Activated CD8-positive, alpha-beta memory T cell treated with anti-CD3 and anti-CD28 coated beads for 48 hours (primary cell): ENCODE data around the gene GIT2.
A peak's percentile ranks its signal among the peaks of the same experiment; 100 is the strongest.
"Not testable (repeated sequence)": the region's sequence is repeated elsewhere in the genome, so short reads cannot be mapped to it uniquely, and the experiment has no call there.

ENCODE experiments used
- DNase-seq, 3 experiments: peaks; one replicate each; pipeline ENCODE4 v3.0.0-alpha.2; 2020; ENCODE audit warnings: low read depth in 2 of 3, low spot score in 2 of 3

GIT2 gene, protein sequence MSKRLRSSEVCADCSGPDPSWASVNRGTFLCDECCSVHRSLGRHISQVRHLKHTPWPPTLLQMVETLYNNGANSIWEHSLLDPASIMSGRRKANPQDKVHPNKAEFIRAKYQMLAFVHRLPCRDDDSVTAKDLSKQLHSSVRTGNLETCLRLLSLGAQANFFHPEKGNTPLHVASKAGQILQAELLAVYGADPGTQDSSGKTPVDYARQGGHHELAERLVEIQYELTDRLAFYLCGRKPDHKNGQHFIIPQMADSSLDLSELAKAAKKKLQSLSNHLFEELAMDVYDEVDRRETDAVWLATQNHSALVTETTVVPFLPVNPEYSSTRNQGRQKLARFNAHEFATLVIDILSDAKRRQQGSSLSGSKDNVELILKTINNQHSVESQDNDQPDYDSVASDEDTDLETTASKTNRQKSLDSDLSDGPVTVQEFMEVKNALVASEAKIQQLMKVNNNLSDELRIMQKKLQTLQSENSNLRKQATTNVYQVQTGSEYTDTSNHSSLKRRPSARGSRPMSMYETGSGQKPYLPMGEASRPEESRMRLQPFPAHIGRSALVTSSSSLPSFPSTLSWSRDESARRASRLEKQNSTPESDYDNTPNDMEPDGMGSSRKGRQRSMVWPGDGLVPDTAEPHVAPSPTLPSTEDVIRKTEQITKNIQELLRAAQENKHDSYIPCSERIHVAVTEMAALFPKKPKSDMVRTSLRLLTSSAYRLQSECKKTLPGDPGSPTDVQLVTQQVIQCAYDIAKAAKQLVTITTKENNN

DNA sequence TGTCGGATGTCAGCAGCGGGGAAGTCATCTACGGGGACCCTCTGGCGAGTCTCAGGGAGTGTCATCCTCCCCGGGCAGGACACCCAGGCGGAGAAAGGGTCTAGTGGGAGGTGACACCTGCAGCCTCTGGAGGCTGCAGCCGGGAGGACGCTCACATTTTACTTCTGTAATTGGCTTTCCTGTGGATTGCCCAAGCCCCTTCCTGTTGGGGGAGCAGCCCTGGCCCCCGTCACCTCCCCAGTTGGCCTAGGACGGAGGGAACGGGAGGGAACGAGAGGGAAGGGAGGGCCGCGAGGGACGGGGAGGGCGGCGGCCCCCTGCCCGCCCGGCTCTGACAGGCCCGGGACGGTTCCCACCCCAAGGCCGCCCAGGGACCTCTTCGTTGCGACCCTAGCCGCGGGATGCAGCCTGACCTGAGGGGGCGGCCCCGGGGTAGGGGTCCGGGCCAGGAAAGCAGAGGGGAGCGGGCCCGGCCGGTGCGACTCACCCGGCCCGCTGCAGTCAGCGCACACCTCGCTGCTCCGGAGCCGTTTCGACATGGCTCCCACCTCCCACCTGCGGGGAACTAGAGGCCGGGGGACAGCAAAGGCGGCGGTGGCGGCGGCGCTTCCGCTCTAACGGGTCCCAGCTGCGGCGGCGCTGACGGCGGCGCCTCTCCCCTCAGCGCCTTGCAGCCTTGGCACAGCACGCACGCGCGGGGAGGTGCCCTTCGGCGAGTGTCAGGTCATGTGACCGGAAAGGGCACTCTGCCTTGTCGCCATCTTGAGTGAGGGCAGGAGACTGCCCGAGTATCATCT is at the start of gene GIT2:
Gene GIT2 (minus strand): TSS at position 683 of the 797 bp plus-strand sequence. CDS start 144 bp downstream, at position 539.
- peak; percentile 75 to 90 (median 89) for DNase-seq

DNA sequence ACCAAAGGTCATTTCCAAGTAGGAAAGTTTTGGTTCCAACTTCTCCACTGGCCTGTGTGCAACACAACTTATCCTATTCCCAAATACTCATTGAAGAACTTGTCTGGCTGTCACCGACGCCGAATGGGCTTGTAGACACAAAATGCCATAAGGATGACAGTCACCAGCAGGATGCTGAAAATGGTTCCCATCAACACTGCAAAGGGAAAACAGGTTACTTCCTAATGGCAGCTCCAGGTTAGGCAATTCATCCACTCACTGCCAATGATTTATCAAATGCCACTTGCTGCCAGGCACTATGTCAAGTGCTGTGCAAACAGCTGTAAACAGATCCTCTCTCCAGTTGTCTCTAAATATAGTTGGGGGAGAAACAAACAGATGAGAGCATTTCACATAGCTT is 46.1 kb upstream of the GIT2 start:
- no peak for DNase-seq

DNA sequence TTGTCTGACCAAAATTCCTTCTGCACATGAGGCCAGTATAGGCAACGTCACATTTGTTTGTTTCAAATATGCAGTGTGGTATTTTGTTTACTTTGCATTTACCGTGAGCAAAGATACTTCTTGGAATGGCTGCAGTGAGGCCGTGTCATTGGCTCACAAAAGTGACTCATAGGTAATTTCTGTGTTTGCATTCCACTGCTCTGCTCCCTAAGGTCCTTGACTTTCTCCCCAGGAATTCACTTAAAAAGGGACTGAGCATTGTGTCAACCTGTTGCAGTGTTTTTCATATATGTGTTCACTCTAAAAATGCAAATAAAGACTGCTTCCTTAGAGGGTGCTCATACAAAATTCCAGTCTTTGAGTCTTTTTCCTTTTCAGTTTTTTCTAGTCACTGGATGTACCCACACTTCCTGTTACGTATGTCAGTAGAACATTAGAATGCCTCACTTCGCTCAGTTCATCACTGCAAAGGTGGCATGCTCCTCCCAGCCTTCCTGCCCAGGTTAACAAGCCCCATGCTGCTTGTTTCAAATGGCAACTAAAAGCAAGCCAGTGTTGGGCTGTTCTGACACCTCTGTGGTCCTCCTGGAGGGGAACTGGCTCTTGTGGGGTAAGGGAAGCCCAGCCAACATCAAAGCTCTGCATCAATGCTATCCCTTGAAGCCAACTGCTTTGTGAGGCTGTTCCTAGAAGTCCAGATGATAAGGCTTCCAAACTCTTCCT is 43.1 kb upstream of the GIT2 start:
- no peak for DNase-seq

DNA sequence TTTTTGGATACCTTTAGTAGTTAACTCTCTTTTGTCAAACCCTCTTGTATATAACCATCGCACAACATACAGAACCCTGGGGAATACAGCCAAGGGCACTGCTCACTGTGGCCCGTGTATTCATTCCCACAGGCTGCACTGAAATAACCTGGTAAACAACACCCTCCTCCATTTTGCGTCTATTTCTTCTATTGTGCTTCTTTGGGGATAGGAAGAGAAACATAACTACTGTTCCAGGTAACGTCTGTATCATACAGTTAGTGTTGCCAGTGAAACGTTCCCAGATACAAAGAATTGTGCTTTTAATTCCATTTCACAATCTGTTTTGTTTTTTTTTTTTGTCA is 42.5 kb upstream of the GIT2 start:
- no peak for DNase-seq

DNA sequence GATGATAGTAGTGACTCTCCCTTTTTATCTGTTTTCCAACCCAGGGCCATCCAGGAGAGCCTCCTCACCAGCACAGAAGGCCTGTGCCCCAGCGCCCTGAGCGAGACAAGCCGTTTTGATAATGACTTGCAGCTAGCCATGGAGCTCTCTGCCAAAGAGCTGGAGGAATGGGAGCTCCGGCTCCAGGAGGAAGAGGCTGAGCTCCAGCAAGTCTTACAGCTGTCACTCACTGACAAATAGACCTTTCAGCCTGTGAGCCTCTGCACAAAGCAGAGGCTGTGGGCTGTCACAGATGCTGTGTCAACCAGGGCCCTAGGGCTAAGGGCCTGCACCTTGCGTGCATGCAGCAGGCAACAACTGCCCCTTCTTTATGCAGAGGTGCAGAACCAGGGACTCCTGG is 41.1 kb upstream of the GIT2 start:
- no peak for DNase-seq

DNA sequence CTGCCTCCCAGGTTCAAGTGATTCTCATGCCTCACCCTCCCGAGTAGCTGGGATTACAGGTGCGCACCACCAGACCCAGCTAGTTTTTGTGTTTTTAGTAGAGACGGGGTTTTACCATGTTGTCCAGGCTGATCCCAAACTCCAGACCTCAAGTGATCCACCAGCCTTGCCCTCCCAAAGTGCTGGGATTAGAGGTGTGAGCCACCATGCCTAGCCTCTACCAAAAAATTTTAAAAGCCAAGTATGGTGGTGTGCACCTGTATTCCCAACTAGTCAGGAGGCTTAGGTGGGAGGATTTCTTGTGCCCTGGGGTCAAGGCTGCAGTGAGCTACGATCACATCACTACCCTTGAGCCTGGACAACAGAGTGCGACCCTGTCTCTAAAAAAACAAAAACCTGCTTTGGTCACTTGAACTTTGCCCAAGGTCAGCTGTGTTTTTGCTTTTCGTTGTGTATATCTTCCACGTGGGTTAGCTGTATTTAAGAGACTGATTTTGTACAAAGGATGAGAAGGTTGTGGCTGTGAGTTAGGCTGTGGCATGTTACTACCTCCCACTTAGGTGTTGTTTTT is 39.5 kb upstream of the GIT2 start:
- no peak for DNase-seq

DNA sequence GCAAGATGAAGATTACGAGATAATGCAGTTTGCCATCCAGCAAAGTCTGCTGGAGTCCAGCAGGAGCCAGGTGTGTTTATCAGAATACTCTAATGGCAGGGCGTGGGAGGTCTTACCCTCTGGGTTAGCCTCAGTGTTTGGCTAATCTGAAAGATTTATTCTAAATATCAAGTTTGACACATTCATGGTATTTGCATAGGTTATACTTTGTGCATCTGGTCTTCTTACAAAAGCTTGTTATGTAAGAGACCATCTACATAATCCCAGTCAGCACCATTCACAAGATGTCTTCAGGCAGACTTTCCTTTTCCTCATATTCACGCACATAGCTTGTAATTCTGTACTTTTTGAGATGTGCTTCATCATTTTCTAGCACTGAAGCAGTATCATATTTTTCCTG is 37.7 kb upstream of the GIT2 start:
- DNase-seq = no peak

DNA sequence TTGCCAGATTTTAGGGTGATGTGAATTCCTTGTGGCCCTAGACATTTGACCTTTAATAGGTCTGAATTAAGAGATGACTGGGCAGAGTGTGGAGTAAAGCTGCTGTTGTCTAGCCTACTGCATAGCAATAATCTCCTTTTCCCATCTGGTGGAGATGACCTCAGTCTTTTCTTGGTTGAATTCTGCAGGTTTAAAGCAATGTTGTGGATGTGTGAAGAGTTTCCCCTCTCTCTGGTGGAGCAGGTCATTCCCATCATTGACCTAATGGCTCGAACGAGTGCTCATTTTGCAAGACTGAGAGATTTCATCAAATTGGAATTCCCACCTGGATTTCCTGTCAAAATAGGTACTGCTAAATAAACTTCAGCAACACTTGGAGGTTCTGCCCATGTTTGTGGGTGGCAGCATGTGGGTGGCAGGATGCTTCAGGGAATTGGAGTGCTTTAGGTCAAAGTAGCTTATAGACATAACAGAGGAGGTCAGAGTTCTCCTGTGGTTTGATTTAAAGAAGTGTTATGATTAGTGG is 33.2 kb upstream of the GIT2 start:
- no peak for DNase-seq

DNA sequence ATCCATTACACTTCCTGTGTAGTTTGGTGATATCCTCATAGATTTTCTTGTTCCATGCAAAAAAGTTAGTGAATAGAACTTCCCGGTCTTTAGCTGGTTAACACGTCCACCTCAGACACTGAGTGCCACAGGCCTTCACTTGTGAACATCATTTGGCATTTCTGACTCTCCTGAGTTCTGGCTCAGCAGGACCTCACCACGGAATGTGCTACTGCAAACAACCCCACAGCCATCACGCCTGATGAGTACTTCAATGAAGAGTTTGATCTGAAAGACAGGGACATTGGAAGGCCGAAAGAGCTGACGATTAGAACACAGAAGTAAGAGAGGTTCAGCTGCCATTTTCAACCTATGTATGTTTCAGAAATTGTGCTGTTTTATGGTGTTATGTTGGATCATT is 32.2 kb upstream of the GIT2 start:
- no peak for DNase-seq

DNA sequence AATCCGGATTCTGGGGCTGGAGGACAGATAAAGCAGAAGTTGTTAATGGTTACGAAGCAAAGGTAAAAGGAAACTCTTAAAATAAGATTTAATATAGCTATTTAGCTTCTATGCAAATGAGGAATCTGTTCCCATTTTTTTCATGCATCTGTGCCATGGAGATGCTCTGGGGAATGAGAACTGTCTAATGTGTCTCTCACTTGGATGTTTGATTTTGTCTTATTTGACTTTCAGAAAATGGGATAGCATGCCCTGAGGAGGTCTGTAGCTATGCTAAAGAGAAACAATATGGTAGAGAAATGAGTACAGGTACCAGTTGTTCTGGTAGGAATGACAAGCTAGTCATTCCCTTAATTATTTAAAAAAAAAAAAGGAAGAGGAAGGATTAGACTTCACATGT is 27.9 kb upstream of the GIT2 start:
- DNase-seq = no peak

DNA sequence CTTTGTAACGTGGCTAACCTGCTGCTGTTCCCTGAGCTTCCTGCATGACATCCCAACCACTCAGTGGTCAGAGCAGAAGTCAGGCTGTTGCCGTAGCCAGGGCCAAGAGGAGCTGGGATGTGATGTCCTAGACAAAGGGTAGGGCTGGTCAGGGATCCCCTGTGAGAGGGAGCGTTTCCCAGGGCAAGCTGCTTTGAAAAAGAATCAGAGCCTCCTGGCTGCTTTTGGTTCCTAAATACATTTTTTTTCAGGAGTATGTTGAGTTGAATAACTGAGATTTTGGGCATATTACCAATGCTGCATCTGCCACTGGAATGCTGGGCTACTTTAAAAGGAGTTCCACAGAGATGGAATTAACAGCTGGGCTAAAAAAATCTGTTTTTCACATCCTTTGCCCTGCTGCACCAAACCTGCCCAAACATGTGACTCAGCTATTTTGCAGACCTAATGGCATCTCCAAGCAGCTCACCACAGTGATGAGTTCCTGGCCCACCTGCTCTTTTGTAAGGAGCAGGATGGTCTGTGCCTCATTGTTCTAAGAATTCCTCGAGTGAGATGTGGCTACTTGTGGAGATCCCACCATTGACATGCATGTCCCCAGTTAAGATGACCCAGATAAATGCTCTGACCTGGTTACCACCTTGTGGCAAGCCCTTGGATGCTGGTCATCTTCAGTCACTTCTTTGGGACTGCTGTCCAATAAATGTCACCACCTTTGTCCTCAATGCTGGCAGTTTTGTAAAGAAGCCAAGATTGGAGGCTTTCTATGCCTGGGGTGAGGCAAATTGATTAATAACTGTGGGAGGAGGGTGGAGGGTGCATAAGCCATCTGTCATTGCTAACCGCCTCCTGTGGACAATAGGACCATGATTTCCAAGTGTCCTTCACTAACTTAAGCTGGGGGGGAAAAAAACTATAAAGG is 27.2 kb upstream of the GIT2 start:
- DNase-seq = no peak

DNA sequence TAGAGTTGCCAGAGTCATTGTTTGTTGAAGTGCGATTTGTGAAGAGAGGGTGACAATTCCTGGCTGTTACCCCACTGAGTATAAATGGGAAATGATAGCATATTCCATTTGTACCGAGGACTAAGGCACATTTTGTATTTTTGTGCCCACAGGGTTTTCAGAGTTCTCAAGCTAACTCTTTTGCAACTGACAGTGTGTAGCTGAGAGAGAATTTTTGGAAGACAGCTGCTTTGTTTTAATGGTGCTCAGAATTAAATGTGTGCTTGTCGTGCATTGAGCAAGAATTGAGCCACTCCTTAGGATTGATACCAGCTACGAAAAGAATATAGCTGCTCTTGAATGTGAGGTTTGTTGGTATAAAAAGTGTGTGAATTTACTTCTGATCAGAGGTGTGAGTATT is 24.8 kb upstream of the GIT2 start:
- no peak for DNase-seq

DNA sequence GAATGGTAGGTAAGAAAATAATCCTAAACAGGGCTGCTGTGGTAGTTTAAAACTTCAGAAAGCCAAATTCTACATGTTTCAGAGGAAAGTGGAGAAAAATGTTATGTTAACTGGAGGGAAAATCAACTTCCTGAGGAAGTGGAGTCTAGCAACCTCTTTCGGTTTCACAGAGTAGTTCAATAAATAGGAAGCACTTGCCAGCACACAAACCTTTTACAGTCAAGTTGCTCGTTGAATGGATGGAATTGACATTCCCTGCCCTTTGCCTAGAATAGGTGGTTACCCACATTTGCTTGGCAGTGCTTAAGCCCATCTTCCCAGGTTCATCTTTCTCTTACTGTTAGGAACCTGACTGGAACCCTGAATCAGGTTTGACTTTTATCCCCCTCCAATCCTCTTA is 19.0 kb upstream of the GIT2 start:
- DNase-seq = no peak

DNA sequence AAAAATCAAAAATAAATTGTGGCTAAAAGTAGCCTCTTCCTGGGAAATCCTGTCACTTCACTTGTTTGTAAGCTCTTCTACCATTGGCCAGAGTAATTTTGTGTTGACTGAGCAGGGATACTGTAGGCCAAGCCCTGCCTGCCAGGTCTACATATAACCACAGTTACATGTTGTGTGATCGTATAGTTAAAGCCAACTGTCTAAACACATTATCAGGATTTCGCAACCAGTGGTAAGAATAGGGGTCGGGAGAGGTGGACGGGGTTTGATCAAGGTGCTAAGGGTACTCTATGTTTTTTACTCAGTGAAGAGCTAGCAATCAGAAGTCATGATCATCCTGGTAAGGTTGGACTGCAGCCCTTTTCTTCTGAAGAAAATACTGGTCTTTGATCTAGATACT is 16.5 kb upstream of the GIT2 start:
- DNase-seq = no peak

DNA sequence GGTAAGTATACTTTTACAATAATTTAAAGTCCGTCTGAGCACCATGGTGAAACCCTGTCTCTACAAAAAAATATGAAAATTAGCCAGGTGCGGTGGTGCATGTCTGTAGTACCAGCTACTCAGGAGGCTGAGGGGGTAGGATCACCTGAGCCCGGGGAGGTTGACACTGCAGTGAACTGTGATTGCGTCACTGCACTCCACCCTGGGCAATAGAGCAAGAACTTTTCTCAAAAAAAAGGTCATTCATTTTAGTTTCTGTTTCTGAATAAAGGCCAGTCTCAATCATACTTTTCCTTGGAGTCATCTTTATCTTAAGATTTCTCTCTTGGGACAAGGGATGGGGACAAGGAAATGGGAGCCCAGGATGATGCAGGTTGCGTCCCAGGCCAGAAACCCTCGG is 16.0 kb upstream of the GIT2 start:
- no peak for DNase-seq

DNA sequence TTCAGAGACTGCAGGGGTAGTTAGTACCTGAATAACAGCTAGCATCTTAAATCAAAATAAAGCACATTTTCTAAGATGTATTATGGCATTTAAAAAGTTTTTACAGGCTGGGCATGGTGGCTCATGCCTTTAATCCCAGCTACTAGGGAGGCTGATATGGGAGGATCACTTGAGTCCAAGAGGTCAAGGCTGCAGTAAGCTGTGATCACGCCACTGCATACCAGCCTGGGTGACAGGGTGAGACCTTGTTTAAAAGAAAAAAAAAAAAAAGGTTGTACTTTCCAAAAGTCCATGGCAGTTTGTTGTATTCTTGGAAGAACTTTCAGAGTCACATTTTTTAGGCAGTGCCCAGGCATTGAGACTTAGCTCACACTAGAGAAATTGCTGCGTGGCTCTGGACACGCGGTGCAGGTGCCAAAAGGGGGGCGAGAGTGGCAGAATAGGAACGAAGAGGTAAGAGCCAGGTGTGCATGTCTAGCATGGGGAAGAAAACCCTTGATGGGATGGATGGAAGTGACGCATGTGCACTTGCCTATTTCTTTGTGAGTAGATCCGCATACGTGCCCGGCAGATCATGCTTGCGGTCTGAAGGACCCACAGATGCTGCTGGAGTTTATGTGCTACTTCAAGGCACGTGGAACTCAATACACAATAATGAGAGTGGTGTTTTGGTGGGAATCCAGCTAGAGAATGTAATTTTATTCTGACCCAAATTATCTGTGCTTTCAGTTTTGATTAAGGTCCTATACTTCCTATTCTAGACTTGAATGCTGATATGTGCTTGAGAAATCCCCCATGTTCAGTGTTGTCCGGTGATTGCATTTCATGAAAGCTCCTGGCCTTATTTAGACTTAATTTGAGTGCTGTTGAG is 14.9 kb upstream of the GIT2 start:
- DNase-seq = no peak

DNA sequence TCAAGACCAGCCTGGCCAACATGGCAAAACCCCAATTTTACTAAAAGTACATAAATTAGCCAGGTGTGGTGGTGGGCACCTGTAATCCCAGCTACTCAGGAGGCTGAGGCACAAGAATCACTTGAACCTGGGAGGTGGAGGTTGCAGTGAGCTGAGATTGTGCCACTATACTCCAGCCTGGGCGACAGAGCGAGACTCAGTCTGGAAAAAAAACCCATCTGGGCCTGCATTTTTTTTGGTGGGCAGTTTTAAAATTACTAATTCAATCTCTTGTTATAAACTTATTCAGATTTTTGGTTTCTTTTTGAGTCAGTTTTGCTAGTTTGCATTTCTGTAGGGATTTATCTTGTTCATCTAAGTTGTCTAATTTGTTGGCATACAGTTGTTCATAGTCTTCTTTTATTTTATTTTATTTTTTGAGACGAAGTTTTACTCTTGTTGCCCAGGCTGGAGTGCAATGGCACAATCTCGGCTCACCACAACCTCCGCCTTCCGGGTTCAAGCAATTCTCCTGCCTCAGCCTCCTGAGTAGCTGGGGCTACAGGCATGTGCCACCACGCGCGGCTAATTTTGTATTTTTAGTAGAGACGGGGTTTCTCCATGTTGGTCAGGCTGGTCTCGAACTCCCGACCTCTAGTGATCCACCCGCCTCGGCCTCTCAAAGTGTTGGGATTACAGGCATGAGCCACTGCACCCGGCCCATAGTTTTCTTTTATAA is 12.7 kb upstream of the GIT2 start:
- not testable (repeated sequence) for DNase-seq

DNA sequence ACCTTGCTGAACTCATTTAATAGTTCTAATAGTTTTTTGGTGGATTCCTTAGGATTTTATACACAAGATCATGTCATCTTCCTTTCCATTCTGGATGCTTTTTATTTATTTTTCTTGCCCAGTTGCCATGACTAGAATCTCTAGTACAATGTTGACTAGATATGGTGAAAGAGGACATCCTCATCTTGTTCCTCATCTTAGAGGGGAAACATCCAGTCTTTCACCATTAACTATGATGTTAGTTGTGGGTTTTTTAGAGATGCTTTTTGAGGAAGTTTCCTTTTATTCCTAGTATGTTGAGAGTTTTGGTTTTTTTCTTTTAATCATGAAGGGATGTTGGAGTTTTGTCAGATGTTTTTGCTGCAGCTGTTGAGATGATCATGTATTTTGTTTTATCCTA is 11.7 kb upstream of the GIT2 start:
- DNase-seq = no peak
